NCI-H82 treated with DMSO at 0.1 percent for 48 hours (cell line): ENCODE data around the gene HSP90AB1.

Source experiments
- DNase-seq: peaks from one replicate; lab custom pipeline; 2025; ENCODE audit not compliant: unreplicated experiment; lab: John Stamatoyannopoulos, UW

The HSP90AB1 gene

DNA sequence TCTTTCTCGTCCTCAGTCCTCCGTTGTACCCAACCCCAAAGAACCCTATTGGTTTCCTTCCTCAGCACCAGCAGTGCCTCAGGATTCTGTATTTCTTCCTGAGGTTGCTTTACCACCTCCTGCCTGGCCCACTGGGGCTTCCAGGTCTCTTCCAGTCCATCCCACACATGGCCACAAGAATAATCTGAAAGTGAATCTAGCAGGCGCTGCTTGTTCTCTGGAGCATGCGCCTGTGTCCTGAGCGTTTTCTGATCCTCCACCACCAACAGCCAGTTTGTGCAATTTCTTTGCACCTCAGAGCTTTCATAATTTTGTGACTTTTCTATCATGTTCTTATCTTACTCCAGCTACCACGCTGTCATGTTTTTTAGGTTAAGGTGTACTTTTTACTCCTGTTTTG lies 11.6 kb upstream of the HSP90AB1 start:
- no peak for DNase-seq

DNA sequence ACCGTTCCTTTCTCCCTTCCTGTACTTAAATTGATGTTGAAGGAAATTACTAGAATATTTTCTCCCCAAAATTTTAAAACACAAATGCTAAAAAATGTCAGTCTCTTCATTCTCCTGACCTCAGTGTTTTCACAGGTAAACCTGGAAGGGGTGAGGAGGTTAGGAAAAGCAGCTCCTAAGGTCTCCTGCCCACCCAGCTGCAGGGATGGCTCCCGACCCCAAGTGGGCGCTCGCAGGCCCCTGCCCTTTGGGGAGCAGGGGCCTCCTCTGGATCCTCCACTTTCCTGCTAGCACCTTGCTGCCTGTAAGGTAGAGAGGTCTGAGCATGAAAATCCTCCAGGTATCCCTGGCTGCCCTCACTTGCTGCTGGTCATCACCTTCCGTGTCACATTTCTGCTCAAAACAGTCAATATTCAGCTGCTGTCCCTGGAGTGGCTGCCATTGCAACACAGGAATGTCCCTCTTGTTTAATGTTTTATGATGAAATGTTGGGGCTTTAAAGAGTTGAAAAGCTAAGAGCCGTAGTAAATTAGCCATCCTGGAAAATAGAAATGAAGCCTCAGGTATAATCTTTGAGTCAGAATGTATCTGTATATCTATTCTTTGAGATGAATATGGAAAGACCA lies 10.9 kb upstream of the HSP90AB1 start:
- DNase-seq: no peak

DNA sequence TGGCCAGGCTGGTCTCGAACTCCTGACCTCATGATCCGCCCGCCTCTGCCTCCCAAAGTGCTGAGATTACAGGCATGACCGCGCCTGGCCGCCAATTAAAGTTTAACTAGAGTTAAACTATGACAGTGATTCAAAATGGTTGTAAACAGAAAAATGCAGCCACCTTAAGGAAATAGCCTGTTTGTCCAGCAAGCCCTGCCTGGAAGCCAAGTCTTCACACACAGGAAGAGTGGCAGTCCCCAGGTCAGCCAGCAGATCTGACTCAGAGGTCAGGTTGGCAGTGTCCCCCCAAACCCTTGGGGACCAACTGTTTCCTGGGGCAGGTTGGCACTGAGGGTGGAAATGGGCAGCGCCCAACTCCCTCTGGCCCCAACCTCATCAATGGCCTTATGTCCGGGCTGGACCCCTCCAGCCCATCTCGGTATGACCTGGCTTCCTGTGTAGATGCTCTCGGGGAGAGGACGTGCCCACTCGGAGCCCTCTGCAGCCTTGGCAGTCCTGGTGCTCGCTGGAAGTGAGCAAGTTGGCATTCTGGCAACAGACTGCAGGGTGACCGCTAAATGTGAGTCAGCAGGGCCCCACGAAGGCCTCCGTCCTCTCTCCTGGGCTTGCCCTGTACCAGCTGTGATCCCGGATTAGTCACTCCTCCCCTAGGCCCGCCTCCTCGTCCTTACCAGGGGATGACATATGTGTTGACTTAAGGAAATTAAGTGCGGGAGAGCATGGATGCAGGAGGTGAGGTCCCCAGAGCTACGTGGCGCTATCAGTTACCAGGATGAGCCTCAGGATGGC lies 9.7 kb upstream of the HSP90AB1 start:
- peak; percentile 94 for DNase-seq

DNA sequence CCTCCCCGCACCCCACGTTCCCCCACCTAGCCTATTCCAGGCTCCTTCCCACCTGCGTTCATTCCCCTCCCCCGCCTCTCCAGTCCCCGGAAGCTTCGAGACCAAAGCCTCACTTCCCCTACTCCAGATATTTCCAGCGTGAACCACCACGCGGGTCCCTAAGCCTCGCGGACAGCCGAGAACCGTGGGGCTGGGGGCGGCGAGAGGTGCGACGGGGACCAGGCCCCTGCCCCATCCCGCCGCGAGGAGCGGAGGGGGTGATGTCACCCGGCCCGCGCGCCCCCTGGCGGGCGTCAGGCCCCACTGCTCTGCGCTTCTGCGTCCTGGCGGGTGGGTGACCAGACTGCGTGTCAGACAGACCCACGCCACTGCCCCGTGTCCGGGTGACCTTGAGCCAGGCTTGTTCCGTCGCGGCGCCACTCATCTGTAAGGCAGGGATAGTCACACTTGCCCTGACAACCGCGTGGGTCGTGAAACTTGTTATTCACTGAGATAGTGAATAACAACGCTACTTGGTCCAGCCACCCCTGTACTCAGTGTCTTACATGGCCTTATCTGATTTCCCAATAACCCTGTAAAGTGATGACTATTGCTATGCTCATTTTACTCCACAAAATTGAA lies 9.0 kb upstream of the HSP90AB1 start:
- peak; percentile 60 for DNase-seq

DNA sequence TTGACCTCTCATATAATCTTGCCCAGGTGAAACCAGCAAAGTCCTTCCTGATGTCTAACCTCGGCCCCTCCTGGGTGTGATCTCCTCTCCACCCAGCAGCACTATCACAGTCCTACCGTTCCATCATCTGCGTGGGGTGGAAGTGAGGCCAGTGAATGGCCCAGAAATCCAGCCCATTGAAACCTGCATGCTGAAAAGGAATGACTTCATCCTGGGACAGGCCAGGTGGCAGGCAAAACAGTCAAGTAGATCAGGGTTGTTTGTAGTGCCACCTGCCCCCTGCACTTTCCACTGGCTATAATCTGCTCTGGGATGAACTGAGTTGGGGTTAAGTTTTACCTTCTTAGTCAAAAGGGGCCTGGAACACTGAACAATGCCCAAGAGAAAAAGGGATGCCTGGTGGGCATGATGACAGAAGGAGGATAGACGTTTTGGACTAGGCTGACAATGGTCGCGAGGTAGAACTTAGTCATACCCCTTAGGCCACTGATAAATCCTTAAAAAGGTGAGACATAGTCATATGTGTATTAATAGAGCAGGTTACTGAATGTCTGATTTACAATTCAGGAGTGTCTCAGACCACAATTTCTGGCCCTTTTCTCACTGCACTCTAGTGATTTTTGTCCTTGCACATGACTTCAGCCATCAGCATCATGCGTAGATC lies 8.1 kb upstream of the HSP90AB1 start:
- DNase-seq: no peak

DNA sequence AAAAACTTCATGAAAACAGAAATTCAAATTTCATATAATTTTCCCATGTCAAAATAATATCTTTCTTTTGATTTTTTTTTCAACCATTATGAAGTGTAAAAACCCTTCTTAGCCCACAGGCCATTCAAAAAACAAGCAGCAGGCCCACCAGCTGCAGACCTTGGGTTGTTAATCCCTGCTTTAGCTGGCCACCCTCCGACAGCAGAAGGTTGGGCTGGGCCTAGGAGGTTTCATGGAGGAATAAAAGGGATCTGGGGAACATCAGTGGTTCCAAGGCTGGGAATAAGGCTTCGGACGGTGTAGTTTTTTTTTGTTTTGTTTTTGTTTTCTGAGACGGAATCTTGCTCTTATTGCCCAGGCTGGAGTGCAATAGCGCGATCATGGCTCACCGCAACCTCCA lies 3.6 kb upstream of the HSP90AB1 start:
- peak; percentile 71 for DNase-seq

DNA sequence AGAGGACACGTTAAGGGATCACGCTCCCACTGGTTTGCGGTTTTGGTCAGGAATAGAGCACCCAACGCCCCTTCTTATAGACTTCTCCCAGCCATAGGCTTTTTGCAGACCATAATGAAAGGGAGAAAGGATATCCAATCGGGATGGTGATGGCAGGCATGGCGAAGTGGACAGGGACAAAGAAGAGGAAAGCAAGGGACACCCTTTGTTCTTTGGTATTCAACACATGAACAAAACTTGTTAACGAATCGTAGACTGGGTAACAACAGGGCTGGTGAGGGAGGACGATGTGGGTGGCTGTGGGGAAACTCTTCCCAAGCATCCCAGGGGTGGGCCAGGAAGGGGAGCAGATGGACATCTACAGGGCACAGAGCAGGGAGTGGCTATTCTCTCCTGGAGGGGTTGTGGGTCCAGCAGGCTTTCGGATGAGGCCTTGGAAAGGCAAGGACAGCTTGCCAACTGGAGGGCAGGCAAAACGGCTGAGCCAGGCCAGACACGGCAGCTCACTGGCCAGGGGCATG lies 1.4 kb upstream of the HSP90AB1 start:
- DNase-seq: no peak

DNA sequence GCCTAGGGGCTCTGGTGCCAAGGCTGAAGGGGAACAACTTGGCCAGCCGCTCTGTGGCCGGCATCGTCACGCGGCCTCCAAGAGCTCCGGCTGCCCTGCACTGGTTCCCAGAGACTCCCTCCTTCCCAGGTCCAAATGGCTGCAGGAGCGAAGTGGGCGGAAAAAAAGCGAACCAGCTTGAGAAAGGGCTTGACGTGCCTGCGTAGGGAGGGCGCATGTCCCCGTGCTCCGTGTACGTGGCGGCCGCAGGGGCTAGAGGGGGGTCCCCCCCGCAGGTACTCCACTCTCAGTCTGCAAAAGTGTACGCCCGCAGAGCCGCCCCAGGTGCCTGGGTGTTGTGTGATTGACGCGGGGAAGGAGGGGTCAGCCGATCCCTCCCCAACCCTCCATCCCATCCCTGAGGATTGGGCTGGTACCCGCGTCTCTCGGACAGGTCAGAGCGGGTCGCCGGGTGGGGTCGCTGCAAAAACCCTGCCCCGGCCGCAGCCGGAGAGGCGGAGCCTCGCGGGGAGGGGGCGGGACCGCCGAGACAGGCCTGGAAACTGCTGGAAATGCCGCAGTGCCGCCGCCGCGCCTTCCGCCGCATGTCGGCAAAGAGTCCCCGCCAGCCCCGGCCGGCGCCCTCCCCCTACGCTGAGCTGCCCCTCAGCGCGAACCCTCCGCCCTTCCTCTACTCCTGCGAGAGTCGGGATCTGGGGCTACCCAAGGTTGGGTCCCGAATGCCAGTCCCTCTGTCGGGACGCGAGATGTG lies 814 bp upstream of the HSP90AB1 start:
- DNase-seq: peak; percentile 68

DNA sequence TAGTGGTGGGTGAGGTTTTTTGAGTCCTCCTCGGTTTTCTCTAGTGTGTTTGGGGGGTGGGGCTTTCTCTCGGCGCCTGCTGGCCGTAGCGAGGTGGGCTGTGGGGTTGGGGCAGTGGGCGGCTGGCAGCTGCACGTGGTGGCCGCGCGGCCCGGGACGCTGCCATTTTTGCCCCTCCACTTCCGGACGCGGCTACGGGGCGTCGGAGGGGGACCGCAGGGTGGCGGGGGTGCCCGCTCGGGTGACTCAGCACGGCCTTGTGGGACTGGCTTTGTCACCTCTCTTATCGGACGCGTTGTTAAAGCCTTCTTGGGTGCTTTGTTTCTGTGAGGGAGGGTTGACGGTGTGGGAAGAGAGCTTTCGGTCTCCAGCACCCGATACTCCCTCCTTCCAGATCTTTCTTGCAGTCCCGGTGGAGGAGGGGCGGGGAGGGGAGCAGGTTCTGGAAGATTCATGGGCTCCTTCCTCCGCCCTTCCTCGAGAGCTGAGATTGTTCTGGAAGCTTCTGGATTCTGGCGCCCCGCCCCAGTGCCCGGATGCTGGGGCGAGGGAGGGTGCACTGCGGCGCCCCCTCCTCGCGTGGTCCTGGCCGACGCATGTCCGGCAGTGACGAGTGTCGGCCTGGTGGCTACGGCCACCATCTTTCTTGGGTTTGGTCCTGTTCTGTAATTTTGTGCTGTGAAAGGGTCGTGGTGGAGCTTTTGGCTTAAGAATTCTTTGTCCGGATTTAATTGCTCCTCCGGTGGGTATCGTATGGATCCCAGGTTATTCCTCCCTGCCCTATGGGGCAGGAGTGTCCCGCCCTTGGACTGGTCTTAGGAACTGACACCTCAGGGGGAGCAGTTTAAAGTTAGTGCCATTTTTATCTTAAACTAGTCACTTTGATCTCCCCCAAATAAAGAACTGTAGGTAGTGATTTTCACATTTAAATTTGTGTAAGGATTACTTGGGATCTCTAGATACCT lies 719 bp downstream of the HSP90AB1 start:
- DNase-seq: no peak

DNA sequence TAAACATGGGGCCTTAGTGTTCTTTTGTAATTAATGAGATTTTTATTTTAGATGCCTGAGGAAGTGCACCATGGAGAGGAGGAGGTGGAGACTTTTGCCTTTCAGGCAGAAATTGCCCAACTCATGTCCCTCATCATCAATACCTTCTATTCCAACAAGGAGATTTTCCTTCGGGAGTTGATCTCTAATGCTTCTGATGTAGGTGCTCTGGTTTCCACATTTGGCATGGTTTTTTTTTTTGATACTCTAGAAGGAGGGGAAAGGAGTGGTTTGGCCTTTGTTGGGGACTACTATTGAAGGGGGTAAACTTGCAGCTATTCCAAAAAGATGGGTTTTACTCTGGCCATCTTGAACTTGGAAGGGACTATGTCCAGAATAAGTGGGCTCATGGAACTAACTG lies 1.7 kb downstream of the HSP90AB1 start:
- no peak for DNase-seq

DNA sequence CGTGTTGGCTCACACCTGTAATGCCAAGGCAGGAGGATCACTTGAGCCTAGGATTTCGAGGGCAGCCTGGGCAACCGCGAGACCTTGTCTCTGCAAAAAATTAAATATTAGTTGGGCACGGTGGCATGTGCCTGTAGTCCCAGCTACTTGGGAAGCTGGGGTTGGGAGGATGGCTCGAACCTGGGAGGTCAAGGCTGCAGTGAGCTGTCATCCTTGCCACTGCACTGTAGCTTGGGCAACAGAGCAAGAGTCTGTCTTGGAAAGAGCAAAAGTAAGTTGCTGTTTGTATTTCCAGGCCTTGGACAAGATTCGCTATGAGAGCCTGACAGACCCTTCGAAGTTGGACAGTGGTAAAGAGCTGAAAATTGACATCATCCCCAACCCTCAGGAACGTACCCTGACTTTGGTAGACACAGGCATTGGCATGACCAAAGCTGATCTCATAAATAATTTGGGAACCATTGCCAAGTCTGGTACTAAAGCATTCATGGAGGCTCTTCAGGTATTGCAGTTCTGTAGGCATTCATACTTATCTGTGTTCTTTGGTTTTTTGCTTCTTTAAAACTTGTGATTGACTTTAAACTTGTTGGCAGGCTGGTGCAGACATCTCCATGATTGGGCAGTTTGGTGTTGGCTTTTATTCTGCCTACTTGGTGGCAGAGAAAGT lies 2.3 kb downstream of the HSP90AB1 start:
- no peak for DNase-seq

DNA sequence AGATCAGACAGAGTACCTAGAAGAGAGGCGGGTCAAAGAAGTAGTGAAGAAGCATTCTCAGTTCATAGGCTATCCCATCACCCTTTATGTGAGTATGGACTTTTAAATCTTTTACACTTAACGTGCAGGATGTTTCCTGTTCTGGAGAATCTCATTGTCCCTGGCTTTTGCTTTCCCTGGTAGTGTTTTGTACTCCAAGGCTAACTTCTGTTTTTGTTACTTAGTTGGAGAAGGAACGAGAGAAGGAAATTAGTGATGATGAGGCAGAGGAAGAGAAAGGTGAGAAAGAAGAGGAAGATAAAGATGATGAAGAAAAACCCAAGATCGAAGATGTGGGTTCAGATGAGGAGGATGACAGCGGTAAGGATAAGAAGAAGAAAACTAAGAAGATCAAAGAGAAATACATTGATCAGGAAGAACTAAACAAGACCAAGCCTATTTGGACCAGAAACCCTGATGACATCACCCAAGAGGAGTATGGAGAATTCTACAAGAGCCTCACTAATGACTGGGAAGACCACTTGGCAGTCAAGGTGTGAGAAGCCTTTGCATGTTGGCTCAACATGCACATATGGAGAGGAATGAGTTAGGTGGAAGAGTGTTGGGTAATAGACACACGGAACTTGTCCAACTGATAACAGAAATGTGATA lies 3.3 kb downstream of the HSP90AB1 start:
- DNase-seq: no peak

DNA sequence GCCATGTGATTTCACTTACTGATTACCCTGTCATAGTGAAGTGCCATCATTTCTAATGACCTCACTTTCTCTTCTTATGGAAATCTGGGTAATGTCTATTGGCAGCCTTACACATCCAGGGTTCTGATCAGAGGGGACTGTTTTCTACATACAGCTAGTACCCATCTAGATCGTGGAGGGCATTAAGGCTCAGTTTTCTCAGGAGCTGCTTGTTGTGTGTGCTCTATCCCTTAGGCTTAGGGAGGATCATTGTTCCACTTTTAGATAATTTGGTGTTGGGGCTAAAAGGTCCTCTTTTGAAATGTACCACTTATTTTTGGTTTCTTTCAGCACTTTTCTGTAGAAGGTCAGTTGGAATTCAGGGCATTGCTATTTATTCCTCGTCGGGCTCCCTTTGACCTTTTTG lies 3.8 kb downstream of the HSP90AB1 start:
- no peak for DNase-seq

DNA sequence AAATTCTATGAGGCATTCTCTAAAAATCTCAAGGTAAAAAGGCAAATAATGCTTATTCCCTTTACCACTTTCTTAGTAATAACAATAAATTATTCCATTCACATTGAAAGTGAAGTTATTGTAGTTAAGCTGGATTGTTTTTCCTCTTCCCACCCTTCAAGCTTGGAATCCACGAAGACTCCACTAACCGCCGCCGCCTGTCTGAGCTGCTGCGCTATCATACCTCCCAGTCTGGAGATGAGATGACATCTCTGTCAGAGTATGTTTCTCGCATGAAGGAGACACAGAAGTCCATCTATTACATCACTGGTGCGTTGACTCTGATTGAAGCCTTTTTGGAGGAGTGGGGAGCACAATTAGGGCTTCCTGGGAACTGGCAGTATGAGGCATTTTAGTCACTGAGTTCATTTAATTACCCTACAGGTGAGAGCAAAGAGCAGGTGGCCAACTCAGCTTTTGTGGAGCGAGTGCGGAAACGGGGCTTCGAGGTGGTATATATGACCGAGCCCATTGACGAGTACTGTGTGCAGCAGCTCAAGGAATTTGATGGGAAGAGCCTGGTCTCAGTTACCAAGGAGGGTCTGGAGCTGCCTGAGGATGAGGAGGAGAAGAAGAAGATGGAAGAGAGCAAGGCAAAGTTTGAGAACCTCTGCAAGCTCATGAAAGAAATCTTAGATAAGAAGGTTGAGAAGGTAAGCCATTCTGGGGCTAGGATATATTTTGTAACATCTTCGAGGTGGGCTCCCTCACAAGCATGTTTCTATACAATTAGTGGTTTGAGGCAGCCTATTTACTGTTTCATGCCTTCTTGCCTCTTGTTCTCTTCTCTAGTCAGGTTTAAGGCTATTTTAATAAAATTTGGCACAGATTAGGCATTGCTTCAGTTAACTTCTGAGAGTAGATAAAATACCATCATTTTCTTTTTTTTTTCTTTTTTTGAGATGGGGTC lies 4.9 kb downstream of the HSP90AB1 start:
- DNase-seq: no peak

DNA sequence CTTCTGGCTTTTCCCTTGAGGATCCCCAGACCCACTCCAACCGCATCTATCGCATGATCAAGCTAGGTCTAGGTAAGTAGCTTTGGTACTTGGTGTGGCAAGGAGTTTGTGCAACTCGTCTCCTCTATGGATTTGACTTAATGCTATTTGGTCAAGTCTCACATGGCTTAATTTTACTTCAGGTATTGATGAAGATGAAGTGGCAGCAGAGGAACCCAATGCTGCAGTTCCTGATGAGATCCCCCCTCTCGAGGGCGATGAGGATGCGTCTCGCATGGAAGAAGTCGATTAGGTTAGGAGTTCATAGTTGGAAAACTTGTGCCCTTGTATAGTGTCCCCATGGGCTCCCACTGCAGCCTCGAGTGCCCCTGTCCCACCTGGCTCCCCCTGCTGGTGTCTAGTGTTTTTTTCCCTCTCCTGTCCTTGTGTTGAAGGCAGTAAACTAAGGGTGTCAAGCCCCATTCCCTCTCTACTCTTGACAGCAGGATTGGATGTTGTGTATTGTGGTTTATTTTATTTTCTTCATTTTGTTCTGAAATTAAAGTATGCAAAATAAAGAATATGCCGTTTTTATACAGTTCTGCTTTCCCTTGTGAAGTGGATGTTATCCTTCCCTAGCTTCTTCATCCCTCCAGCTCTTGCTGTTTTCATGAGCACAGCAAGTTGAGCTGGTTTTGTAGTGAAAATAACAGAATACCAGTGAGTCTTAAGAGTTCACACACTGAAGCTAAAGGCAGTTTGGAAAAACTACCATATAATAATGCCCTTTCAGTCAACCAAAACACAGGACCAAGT lies 6.6 kb downstream of the HSP90AB1 start:
- peak; percentile 29 for DNase-seq

DNA sequence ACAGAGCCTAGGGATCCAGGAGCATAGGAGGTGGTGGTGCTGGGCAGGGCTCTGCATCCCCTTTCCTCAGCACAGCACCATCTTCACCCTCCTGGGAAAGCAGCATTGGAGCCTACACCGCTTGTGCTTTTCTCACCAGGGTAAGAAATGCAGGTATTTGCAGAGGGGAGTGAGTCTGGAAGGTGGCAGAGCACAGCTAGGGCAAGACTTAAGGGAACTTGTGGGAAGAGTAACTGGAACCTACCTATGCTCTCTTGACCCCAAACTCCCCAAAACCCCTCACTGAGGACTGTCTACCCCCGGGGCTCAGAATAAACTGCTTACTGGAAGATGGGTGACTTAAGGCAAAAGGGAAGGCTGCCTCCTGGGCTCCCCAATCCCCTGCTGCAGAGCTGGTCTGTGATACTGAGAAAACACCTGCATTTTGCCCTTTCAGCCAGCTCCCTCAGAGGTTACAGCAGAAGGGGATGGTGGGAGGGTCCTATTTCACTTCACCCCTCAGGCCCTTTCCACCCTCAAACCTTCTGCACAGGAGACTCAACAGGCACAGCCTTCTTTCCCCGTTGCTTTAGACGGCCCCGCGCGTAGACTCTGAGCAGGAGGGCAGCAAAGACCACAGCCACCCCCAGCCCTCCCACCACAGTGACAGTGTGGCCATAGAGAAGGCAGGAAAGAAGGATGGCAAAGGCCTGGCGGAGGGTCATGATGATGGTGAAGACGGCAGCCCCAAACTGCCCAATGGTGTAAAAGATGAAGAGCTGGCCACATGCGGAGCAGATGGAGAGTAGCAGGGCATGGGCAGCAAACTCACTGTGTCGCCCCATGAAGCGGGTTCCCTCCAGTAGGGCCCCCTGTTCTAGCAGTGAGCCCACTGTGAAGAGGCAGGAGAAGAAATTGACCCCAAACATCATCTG lies 7.5 kb downstream of the HSP90AB1 start:
- DNase-seq: no peak
